Liver (tissue), 9 donors: ENCODE data around the gene LYPLAL1. TPM values are rescaled to one million over a fixed set of nuclear protein-coding genes. Genes with fewer than 3 reads are reported as not detected.

Experiments
- DNase-seq: peaks from one replicate; pipeline ENCODE4 v3.0.0-alpha.2; 2017; ENCODE audit warnings: low spot score
- H3K27ac ChIP-seq, 2 donors: one replicate each; pipeline ENCODE4 v1.7.0; 2013; ENCODE audit warnings: inconsistent platforms in 2 of 2, low read length in 2 of 2, control low read depth in 1 of 2, low read depth in 1 of 2, mild to moderate bottlenecking in 1 of 2
- H3K27me3 ChIP-seq, 4 donors: one replicate each; pipeline versions ENCODE4 v1.6.1 to v1.7.0; 2013; ENCODE audit warnings: low read length in 3 of 4, inconsistent platforms in 1 of 4, mild to moderate bottlenecking in 1 of 4, moderate library complexity in 1 of 4; ENCODE audit not compliant: control insufficient read depth in 4 of 4, insufficient read depth in 4 of 4
- H3K36me3 ChIP-seq, 4 donors: one replicate each; pipeline versions ENCODE4 v1.6.1 to v1.7.0; 2013; ENCODE audit warnings: low read length in 3 of 4, mild to moderate bottlenecking in 3 of 4, low read depth in 1 of 4, moderate library complexity in 1 of 4; ENCODE audit not compliant: control insufficient read depth in 4 of 4, insufficient read depth in 3 of 4
- H3K4me1 ChIP-seq, 4 donors: one replicate each; pipeline versions ENCODE4 v1.6.1 to v1.7.0; 2013; ENCODE audit warnings: low read length in 3 of 4, mild to moderate bottlenecking in 3 of 4, moderate library complexity in 1 of 4; ENCODE audit not compliant: control insufficient read depth in 4 of 4, insufficient read depth in 4 of 4
- H3K4me3 ChIP-seq, 3 donors: one replicate each; pipeline versions ENCODE4 v1.6.1 to v1.7.0; 2013; ENCODE audit warnings: low read length in 3 of 3, control low read depth in 1 of 3, low read depth in 1 of 3, mild to moderate bottlenecking in 1 of 3
- H3K9ac ChIP-seq, 2 donors: one replicate each; pipeline ENCODE4 v1.7.0; 2013; ENCODE audit warnings: low read length in 2 of 2, mild to moderate bottlenecking in 2 of 2, moderate library complexity in 2 of 2, control low read depth in 1 of 2, low read depth in 1 of 2
- H3K9me3 ChIP-seq, 4 donors: one replicate each; pipeline versions ENCODE4 v1.6.1 to v1.7.0; 2013; ENCODE audit warnings: low read length in 3 of 4; ENCODE audit not compliant: control insufficient read depth in 4 of 4
- ATF3 ChIP-seq: IDR thresholded peaks from 2 replicates; pipeline ENCODE4 v1.6.1; 2016; ENCODE audit warnings: antibody characterized with exemption
- EGR1 ChIP-seq, 2 donors: IDR thresholded peaks; 2 replicates each; pipeline ENCODE4 v1.6.1; 2016 to 2018; ENCODE audit warnings: antibody characterized with exemption in 2 of 2, low read depth in 2 of 2
- FOXA1 ChIP-seq: IDR thresholded peaks from 2 replicates; pipeline ENCODE4 v1.6.1; 2016; ENCODE audit warnings: antibody characterized with exemption
- FOXA2 ChIP-seq: IDR thresholded peaks from 2 replicates; pipeline ENCODE4 v1.6.1; 2016; ENCODE audit warnings: antibody characterized with exemption
- HNF4G ChIP-seq: IDR thresholded peaks from 2 replicates; pipeline ENCODE4 v1.6.1; 2016; ENCODE audit warnings: antibody characterized with exemption
- JUND ChIP-seq, 2 donors: IDR thresholded peaks; 2 replicates each; pipeline ENCODE4 v1.6.1; 2016; ENCODE audit warnings: antibody characterized with exemption in 2 of 2
- NR2F2 ChIP-seq: IDR thresholded peaks from 2 replicates; pipeline ENCODE4 v1.6.1; 2016; ENCODE audit warnings: antibody characterized with exemption
- RAD21 ChIP-seq, 2 donors: IDR thresholded peaks; 2 replicates each; pipeline ENCODE4 v1.6.1; 2016; ENCODE audit warnings: antibody characterized with exemption in 2 of 2, mild to moderate bottlenecking in 2 of 2
- RXRA ChIP-seq, 2 donors: IDR thresholded peaks; 2 replicates each; pipeline ENCODE4 v1.6.1; 2017 to 2018; ENCODE audit warnings: antibody characterized with exemption in 2 of 2, mild to moderate bottlenecking in 1 of 2
- SP1 ChIP-seq: IDR thresholded peaks from 2 replicates; pipeline ENCODE4 v1.6.1; 2018; ENCODE audit warnings: antibody characterized with exemption, mild to moderate bottlenecking
- TAF1 ChIP-seq: conservative IDR thresholded peaks from 2 replicates; pipeline ENCODE4 v1.6.1; 2016; ENCODE audit warnings: antibody characterized with exemption, mild to moderate bottlenecking
- WGBS: extraction: QIAGEN DNeasy Blood & Tissue Kit; methylation state at CpG from one replicate; pipeline ENCODE4 v1.1.7; 2013; 5-methylcytosine and 5-hydroxymethylcytosine counted together
- polyA plus RNA-seq, 2 donors: library from polyadenylated mRNA; stranded (reverse) in 1 of 2; unstranded in 1 of 2; fragments of 200-250 nt in 1 of 2; fragments of >200 nt in 1 of 2; fragmentation: Nextera tagmentation in 1 of 2; extraction: Ambion mirVana in 1 of 2; gene quantifications; one replicate each; pipeline versions ENCODE4 v1.2.1 to v1.2.3, GENCODE V29; 2013 to 2015
- total RNA-seq, 2 donors: library from RNA; depleted of rRNA; stranded (reverse); fragments of >200 nt; gene quantifications; one replicate each; pipeline ENCODE4 v1.2.3, GENCODE V29; 2014
- TF ChIP-seq, protein P1 (sequence below): IDR thresholded peaks from 2 replicates; pipeline ENCODE4 v1.6.1; 2016; ENCODE audit warnings: antibody characterized with exemption
- TF ChIP-seq, protein P2 (sequence below): IDR thresholded peaks from 2 replicates; pipeline ENCODE4 v1.6.1; 2016; ENCODE audit warnings: antibody characterized with exemption, mild to moderate bottlenecking
- TF ChIP-seq, protein P3 (sequence below): fragments of 150-350 bp; IDR thresholded peaks from 2 replicates; pipeline ENCODE4 v1.5.1; 2017; ENCODE audit warnings: improper control_type of control experiment, low read depth, low read length; ENCODE audit not compliant: missing input control
- donor health status: healthy.
- donor health status: healthy.
- donor health status: healthy.
- donor health status: healthy.
- donor health status: healthy.

The LYPLAL1 gene
- total and polyA plus RNA-seq, 4 donors, result 10.3 to 57.4 (median 13.7) TPM

DNA sequence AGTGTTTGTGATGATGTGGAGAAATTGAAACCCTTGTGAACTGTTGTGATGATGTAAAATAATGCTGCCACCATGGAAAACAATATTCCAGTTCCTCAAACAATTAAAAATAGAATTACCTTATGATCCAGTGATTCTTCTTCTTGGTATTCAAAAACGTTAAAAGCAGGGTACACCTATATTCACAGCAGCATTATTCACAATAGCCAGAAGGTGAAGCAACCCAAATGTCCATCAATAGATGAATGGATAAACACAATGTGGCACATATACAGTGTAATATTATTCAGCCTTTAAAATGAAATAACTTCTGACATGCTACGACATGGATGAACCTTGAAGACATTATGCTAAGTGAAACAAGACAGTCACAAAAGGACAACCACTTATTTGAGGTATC is 59.2 kb downstream of the LYPLAL1 start:
- no peak overlapping the region for H3K4me3 ChIP-seq
- no peaks in the 10 kb centered on the region for H3K9me3 ChIP-seq
- TF ChIP-seq ATF3 (no peak), FOXA2 (no peak), HNF4G (no peak), SP1 (no peak)
- TF ChIP-seq, protein P1, sequence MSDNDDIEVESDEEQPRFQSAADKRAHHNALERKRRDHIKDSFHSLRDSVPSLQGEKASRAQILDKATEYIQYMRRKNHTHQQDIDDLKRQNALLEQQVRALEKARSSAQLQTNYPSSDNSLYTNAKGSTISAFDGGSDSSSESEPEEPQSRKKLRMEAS, result no peak
- TF ChIP-seq, protein P2, sequence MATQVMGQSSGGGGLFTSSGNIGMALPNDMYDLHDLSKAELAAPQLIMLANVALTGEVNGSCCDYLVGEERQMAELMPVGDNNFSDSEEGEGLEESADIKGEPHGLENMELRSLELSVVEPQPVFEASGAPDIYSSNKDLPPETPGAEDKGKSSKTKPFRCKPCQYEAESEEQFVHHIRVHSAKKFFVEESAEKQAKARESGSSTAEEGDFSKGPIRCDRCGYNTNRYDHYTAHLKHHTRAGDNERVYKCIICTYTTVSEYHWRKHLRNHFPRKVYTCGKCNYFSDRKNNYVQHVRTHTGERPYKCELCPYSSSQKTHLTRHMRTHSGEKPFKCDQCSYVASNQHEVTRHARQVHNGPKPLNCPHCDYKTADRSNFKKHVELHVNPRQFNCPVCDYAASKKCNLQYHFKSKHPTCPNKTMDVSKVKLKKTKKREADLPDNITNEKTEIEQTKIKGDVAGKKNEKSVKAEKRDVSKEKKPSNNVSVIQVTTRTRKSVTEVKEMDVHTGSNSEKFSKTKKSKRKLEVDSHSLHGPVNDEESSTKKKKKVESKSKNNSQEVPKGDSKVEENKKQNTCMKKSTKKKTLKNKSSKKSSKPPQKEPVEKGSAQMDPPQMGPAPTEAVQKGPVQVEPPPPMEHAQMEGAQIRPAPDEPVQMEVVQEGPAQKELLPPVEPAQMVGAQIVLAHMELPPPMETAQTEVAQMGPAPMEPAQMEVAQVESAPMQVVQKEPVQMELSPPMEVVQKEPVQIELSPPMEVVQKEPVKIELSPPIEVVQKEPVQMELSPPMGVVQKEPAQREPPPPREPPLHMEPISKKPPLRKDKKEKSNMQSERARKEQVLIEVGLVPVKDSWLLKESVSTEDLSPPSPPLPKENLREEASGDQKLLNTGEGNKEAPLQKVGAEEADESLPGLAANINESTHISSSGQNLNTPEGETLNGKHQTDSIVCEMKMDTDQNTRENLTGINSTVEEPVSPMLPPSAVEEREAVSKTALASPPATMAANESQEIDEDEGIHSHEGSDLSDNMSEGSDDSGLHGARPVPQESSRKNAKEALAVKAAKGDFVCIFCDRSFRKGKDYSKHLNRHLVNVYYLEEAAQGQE, result no peak
- no peak overlapping the region for H3K9ac ChIP-seq
- H3K27me3 ChIP-seq, result no peaks in the 10 kb centered on the region
- 90% methylated on average over 2 of the region's 2 CpGs for WGBS
- DNase-seq, result no peak
- H3K27ac ChIP-seq, result no peak overlapping the region
- H3K36me3 ChIP-seq, result peaks cover 0 to 3% (median 0%) of the 10 kb centered on the region in 4 donors
- peaks cover 0 to 6% (median 0%) of the 10 kb centered on the region in 4 donors for H3K4me1 ChIP-seq

- WGBS, result 86% methylated on average over 2 of the region's 2 CpGs
- H3K9ac ChIP-seq, result no peak overlapping the region
- H3K9me3 ChIP-seq, result no peaks in the 10 kb centered on the region
- H3K36me3 ChIP-seq, result no peaks in the 10 kb centered on the region
- TF ChIP-seq NR2F2 (no peak), FOXA2 (no peak), RXRA (IDR thresholded peaks at IDR 0.05) (no peak), TAF1 (no peak), JUND (IDR thresholded peaks at IDR 0.05) (no peak), RAD21 (IDR thresholded peaks at IDR 0.05) (no peak), EGR1 (IDR thresholded peaks at IDR 0.05; ENCODE audit: low read depth in 2 of 2) (no peak), FOXA1 (no peak), ATF3 (no peak)
- TF ChIP-seq, protein P3, sequence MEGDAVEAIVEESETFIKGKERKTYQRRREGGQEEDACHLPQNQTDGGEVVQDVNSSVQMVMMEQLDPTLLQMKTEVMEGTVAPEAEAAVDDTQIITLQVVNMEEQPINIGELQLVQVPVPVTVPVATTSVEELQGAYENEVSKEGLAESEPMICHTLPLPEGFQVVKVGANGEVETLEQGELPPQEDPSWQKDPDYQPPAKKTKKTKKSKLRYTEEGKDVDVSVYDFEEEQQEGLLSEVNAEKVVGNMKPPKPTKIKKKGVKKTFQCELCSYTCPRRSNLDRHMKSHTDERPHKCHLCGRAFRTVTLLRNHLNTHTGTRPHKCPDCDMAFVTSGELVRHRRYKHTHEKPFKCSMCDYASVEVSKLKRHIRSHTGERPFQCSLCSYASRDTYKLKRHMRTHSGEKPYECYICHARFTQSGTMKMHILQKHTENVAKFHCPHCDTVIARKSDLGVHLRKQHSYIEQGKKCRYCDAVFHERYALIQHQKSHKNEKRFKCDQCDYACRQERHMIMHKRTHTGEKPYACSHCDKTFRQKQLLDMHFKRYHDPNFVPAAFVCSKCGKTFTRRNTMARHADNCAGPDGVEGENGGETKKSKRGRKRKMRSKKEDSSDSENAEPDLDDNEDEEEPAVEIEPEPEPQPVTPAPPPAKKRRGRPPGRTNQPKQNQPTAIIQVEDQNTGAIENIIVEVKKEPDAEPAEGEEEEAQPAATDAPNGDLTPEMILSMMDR, result no peak
- H3K27ac ChIP-seq, result no peak overlapping the region
- no peaks in the 10 kb centered on the region for H3K27me3 ChIP-seq
- H3K4me3 ChIP-seq, result no peak overlapping the region
- DNase-seq, result no peak
- peaks cover 0 to 6% (median 0%) of the 10 kb centered on the region in 4 donors for H3K4me1 ChIP-seq
Measured at GRCh38 chr1:219235903-219236481, 62.3 kb downstream of the LYPLAL1 start.
